NOMO-1 treated with dmso at 0.1 percent for 144 hours (cell line): ENCODE results near the gene REG1A.

ENCODE experiments used
- DNase-seq: peaks from one replicate; lab custom pipeline; 2025; ENCODE audit not compliant: unreplicated experiment; lab: John Stamatoyannopoulos, UW

The REG1A gene, protein sequence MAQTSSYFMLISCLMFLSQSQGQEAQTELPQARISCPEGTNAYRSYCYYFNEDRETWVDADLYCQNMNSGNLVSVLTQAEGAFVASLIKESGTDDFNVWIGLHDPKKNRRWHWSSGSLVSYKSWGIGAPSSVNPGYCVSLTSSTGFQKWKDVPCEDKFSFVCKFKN

DNA sequence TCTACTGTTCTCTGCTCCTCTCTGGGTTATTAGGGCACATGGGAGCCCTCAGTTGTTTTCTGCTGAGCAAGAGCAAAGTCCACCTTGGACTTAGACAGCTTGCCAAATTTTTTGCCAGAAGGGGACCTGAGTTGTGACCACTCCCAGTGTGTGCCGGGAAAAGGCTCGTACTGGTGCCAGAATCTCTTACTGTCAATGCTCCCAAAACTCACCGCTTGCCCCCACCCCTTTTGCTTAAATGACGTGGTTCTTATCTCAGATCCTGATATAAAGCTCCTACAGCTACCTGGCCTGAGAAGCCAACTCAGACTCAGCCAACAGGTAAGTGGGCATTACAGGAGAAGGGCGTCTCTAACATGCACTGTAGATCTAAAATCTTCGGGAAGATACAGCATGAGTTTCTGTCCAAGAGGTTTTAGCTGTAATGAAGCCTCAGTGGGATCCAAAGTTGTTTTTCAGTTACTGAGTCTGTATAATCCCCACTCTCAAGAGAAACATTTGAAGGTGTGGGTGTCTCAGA is at the start of gene REG1A:
Gene REG1A, plus strand, starts transcription at position 295 of the 520 bp plus-strand sequence. CDS start 374 bp downstream, outside the sequence.
- no peak for DNase-seq

DNA sequence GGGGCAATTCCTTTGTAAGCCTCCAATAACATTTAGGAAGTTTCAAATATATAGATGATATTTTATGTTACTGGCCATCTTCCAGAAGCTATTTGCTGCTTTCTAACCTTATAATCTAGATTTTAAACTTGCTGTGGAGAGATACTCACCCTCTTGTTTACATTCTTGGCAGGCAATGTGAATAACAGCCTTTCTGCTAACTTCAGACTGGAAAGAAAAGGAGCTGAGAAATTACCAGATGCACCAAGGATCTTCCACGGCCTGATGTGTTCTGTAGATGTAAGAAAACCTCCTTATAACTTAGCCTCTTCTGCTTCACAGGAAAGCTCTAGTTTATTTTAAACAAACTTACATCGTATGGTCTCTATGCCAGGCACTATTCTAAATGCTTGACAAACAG is 49.2 kb upstream of the REG1A start:
- no peak for DNase-seq

DNA sequence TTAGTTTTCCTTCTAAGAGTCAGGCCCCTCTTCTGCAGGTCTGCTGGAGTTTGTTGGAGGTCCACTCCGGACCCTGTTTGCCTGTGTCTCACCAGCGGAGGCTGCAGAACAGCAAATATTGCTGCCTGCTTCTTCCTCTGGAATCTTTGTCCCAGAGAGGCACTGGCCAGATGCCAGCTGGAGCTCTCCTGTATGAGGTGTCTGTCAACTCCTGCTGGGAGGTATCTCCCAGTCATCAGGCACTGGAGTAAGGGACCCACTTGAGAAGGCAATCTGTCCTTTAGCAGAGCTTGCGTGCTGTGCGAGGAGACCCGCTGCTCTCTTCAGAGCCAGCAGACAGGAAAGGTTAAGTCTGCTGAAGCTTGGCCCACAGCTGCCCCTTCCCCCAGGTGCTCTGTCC is 37.3 kb upstream of the REG1A start:
- no peak for DNase-seq

DNA sequence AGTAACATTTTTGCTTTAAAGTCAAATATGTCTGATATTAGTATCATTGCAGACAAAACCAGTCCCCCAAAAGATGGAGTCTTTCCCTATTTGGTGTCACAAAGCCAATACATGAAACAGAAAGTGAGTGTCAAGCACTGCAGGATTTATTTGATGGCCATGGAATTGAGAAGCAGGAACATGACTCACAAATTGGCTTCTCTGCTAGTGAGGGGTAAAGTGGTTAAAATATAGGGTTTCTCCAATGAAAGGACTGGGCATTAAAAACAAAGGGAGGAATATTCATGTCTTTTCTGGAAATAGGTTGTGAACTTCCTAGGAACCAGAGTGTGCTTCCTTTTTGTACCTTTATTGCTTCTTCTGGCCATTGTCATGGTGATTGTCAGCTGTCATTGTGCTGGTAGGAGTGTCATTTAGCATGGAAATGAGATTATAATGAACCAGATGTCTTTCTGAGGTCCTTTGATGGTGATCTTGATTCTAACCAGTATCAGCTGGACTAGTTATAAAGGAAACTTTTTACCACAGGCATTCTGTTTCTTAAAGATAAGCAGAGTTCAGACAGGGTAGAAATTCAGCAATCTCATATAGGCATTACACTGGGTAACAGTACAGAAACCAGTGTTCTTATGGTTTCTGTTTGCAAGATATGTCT is 36.6 kb upstream of the REG1A start:
- DNase-seq = no peak

DNA sequence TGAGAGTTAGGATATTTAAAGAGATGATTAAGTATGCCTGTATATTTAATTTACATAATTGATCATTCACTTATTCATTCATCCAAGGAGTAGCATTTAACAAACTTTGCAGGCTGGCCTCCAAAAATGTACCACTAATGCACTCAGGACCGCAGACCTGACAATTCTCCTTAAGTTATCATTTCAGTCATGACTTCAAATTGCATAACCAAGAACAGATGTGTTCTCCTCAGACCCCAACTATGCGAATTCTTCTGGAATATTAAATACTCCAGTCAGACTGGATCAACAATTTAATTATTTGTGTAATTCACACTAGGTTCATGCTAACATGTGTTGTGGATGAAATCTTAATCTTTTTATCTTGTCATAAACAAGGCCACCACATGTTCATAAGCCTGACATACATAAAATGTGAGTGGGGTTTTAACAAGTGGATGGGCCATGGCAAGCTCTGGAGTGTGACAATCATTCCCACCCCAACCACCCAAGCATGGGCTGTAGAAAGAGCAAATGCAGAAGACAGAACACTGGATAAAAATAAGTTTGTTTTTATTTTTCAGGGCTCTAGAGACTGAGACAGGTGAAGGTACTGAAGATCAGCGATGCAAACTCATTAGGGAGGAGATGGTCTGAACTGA is 35.7 kb upstream of the REG1A start:
- no peak for DNase-seq

DNA sequence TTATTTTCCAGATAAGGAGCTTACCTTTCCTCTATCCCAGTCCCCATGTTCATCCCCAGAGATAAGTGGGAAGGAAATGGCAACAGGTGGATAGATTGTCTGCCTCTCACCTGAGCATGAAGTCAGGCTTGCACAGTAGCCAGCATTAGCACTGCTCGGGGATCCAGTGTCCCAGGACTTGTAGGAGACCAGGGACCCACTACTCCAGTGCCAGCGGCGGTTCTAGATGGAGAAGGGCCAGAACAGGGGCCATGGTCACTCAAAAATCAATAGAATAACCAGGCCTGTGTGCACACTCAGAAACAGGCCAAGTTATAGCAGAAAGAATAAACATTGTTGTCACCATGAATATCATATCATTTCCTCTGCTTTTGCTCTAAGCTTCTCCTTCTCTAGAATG is 34.9 kb upstream of the REG1A start:
- no peak for DNase-seq

DNA sequence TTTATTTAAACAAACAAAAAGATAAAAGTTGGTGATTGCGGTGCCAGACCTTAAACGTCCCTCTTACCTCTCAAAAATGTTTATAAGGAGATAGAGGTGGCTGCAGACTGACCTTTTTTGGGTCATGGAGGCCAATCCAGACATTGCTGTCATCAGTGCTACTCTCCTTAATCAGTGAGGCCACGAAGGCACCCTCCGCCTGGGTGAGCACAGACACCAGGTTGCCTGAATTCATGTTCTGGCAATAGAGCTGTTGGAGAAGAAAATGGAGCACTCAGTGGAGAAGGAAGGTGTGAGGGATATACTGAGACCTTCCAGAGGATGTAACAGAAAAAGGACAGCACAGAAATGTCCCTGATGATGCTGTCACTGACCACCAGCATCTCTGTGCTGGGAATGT is 34.0 kb upstream of the REG1A start:
- no peak for DNase-seq

DNA sequence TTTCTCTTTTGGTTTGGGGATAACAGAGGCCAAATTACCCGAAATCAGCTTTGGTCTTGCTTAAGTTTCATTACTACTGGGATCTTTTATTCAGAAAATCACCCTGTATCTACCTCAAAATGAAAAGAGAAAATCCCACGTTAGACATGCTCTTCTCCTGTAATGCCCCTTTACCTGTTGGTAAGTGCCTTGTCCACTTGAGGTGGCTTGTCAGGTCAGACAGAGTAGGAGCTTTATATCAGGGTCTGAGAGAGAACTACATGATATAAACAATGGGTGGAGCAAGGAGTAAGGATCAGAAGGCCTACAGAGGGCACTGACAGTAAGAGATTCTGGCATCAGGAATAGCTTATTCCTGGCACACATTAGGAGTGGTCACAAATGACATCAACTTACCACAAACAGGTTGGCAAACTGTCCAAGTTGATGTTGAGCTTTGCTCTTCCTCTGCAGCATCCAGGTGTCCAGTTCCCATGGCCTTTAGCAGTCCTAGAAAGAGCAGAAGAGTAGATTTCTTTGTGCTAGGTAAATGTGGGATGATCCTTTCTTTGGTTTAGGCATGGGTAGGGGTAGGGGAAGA is 32.4 kb upstream of the REG1A start, which contains the start of gene REG1B:
Gene REG1B, minus strand, starts transcription at position 209 of the 580 bp plus-strand sequence. CDS start 381 bp downstream, outside the sequence.
- DNase-seq = no peak

DNA sequence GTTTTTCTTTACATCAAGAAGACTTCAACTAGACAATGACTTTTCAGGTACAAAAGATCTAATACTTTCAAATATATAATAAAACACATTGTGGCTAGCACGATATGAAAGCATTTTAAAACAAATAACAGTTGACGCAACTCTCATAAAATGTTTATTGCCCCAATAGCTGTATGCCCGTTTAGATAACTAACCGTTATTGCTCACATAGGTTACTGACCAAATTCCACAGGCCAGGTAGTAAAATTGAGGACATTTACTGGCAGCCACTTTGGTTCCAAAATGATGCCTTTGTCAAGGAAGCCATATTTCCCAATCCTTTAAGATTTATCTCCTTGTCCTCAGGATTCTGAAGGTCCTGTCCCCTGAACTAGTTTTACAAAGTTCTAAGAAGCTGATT is 29.6 kb upstream of the REG1A start:
- no peak for DNase-seq

DNA sequence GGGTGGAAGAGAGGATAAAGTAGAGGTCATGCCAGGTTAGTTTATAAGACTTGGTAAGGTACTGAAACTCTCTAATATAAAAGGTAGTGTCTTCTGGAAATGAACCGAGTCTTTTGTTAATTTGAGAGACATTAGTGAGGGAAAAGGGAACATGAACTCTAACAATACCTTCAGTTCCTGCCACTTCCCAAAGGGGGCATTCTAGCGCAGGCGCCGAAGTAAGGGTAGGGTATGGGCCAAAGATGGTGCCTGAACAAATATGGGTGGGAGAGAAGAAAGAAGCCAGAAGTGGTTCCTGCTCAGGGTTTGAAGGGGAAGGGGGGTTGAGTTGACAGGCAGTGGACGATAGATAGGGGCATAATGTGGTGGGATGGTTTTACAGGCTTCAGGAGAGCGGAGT is 22.4 kb upstream of the REG1A start:
- DNase-seq = no peak

DNA sequence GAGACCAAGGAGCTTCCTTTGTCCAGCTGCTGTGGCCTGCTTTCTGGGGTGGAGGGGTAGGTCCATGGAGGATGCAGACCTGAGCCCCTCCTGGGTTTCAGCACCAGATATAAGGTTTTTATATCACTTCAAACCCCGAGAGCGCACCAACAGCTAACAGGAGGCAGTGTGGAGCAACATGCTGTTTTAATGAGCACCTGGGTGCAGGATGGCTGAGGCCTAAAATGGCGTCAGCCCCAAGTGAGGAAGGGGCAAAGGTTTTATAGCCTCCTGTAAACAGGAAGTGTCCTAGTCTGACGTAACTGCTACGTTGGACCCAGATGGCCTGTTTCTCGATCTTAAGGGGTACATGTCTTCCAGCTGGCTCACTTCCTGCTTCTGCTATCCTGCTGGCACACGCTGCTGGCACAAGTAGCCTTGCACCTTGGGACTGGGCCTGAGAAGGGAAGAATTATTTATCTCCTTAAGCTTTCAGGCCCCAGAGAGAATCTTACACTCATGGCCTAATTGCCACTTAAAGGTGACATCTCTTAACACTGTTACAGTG is 21.1 kb upstream of the REG1A start:
- no peak for DNase-seq

DNA sequence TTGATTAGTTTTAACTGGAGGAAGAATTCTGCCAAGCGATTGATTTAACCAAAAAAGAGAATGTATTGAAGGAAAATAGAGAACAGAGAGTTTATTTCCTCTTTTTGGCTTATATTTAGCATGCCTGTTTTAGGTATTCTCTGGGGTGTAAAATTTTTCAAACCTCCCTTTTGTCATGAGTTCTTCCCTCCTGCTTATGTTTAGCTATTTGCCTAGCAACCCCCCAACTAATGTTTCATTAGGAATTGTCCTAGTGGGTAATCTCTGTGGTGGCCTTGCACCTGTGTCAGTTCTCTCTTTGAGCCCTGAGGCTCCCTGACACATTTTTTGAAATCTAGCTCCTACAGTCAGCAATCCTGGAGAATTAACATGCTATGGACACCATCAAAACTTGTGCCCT is 20.0 kb upstream of the REG1A start:
- DNase-seq = no peak

DNA sequence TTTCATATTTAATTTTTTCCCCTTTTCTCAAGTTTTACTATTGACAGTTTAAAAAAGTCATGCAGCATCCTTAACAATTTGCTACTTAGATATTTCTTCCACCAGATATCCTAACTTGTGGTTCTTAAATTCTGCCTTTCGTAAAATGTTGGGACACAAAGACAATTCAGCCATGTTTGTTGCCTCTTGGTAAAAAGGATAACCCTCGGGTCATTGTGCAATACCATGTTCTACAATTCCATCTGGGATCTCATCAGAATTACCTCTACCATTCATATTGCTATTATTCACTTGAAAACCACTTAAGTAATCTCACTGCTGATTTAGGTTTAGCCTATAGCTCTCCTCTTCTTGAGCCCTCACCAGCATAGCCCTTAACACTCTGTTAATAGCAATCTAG is 19.3 kb upstream of the REG1A start:
- no peak for DNase-seq

DNA sequence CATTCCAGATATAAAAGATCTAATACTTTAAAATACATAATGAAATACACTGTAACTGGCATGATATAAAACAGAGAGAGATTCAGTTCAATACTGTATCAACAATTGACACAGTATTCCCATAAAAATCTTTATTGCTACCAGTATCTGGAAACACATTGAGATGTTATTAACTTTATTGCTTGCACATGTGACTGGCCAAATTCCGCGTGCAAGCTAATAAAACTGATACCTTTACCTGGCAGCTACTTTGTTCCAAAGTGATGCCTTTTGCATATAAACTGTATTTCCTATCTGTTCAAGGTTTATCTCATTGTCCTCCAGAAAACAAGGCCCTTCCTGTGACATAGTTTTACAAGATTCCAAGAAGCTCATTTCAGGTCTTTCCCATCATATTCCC is 17.1 kb upstream of the REG1A start:
- DNase-seq = no peak

DNA sequence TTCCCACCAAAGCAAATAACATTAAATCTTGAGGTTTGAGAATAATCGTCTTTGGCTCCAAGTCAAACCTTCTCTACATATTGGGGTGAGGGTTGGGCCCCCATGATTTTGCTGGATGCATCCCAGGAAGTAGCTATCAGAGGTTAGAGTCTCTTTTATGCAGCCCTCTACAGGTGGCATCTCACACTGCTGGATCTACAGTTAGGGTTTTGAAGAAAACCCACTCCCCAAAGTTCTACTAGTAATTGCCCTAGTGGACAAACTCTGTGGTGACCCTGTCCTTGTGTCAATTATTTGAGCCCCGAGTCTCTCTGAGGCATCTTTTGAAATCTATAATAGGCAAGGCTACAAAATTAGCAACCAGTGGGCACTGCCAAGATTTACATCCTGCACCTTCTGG is 15.0 kb upstream of the REG1A start:
- no peak for DNase-seq

DNA sequence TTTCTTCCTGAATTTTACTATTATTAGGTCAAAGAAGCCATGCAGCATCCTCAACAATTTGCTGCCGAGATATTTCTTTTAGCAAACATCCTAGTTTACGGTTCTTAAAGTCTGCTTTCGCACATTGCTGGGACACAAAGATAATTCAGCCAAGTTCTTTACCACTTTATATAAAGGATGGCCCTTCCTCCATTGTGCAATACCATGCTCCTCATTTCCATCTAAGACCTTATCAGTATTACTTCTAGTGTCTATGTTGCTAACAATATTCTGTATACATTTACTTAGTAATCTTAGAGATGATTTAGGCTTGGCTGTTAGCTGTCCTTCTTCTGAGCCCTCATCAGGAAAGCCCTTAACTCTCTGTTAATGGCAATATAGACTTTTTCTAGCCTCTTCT is 8.0 kb upstream of the REG1A start:
- DNase-seq = no peak

DNA sequence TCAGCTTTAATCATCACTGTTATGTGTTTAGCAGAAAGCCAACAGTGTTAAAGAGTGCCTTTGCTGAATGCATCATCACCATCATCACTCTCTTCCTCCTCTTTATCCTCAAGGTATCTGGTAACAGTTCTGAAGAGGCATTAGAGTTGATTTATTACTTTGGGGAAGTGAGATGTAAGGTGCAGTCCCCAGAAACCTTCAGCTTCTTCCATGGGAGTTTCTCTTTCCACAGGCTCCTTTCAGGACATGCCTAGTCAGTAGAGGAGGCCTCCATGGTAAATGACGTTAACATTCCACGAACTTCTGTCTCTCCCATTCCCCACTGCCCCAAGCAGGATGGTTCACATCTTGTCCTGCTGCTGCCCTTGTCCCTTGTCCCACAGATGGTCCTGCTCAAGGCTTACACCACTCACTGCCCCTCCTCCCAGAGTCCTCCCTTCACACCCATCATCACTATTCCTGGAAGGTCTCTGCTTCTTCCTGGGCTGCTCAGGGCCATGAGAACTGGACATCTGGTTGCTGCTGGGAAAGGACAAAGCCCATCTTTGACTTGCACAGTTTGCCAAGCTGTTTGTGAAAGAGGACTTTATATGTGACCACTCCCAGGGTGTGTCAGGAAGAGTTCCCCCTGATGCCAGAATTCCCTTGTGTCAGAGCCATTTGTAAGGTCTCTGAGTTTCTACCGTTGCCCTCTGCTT is 5.3 kb upstream of the REG1A start:
- DNase-seq = no peak

DNA sequence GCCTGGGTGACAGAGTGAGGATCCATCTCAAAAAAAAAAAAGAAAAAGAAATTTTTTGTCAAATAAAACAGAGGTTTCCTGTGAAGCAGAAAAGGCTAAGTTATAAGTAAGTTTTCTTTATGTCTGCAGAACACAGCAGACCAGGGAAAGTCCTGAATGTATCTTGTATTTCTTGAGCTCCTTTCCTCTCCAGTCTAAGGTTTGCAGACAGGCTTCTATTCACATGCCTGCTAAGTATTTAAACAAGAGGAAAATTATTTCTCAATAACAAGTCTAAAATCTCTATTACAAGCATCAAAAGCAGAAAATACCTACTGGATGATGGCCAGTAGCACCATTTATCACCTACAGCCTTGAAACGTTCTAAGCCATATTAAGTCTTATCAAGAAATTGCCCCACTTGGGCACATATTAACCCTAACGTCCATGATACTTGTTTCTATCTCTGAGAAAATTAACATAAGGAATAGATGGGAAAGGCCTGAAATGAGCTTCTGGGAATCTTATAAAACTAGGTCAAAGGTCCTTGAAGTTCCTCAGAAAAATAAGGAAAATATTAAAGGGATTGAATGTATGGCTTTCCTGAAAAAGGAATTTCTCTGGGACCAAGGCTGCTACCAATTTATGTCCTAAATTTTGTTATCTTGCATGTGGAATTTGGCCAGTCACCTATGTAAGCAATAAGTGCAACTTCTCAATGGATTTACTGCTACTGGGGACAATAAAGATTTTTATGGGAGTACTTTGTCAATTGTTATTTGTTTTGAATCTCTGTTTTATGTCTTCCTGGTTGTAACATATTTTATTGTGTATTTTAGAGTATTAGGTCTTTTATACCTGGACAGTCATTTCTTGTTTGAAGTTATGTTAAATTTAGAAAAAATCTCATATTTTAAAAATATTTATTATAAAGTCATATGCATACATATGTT is 3.0 kb upstream of the REG1A start:
- no peak for DNase-seq

DNA sequence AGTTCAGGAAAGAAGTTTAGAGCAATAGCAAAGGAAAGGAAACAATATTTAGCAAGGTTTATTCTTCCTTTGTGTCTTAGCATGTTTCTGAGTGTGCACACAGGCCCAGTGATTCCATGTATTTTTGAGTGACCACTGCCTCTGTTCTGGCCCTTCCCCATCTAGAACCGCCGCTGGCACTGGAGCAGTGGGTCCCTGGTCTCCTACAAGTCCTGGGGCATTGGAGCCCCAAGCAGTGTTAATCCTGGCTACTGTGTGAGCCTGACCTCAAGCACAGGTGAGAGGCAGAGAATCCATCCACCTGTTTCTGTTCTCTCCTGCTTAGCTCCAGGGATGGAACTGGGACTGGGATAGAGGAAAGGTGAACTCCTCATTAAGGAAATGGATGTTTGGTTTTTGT is 2.4 kb downstream of the REG1A start:
- DNase-seq = no peak
